Endothelial cell of coronary artery (primary cell): ENCODE data around the gene NEK7. TPM values are rescaled to one million over a fixed set of nuclear protein-coding genes. Genes with fewer than 3 reads are reported as not detected.

Experiments used
- total RNA-seq: library from RNA; depleted of rRNA; stranded (reverse); fragments of >200 nt; gene quantifications from 2 replicates; pipeline ENCODE4 v1.2.3, GENCODE V29; 2014

Gene NEK7
- total RNA-seq, result 110 and 150 TPM in 2 replicates

GRCh38 chr1:198156745-198157240, at the start of gene NEK7:
Gene NEK7, plus strand, starts transcription at chr1:198156998. Its CDS starts 75,583 bp downstream, at chr1:198232581.

Other genes with a start within 250 kb of the NEK7 start
- 0.19 TPM in 1 of 2 replicates, not detected in the other for gene LHX9, start 239.6 kb upstream of the NEK7 start, total RNA-seq